CD4-positive, CD25-positive, alpha-beta regulatory T cell (primary cell): ENCODE measurements around the gene SLC2A2. TPM values are rescaled to one million over a fixed set of nuclear protein-coding genes. Genes with fewer than 3 reads are reported as not detected.

Experiments used
- ATAC-seq, 2 donors: fragments of 150-1000 bp; cut with Tn5 transposase; one replicate each; pipeline ENCODE4 v1.10.0; 2021; ENCODE audit warnings: low read depth in 2 of 2, moderate number of reproducible peaks in 2 of 2, moderate library complexity in 1 of 2
- DNase-seq, 3 donors: peaks; one replicate each; pipeline versions ENCODE4 v3.0.0 to v3.0.0-alpha.2; 2012 to 2022; ENCODE audit warnings: mixed read lengths in 1 of 3
- H3K27ac ChIP-seq: one replicate; pipeline ENCODE4 v1.7.0; 2013; ENCODE audit warnings: mild to moderate bottlenecking, low read length; ENCODE audit not compliant: insufficient read depth, poor library complexity, severe bottlenecking
- H3K27me3 ChIP-seq: one replicate; pipeline ENCODE4 v1.7.0; 2013; ENCODE audit warnings: low read length; ENCODE audit not compliant: control insufficient read depth, insufficient read depth
- H3K36me3 ChIP-seq: one replicate; pipeline ENCODE4 v1.7.0; 2013; ENCODE audit warnings: mild to moderate bottlenecking, low read length, moderate library complexity; ENCODE audit not compliant: control insufficient read depth, insufficient read depth
- H3K4me1 ChIP-seq: 2 replicates; pipeline ENCODE4 v1.7.0; 2013; ENCODE audit warnings: mild to moderate bottlenecking, low read length; ENCODE audit not compliant: insufficient read depth, control insufficient read depth, poor library complexity, severe bottlenecking
- H3K4me3 ChIP-seq: one replicate; pipeline ENCODE4 v1.7.0; 2013; ENCODE audit warnings: low read depth, mild to moderate bottlenecking, low read length, moderate library complexity
- H3K9me3 ChIP-seq, 2 experiments: 1 replicate in 1 of 2; 2 replicates in 1 of 2; pipeline ENCODE4 v1.7.0; 2013; ENCODE audit warnings: low read length in 2 of 2, mild to moderate bottlenecking in 1 of 2, moderate library complexity in 1 of 2; ENCODE audit not compliant: control insufficient read depth in 2 of 2
- H3K27ac Mint-ChIP-seq, 3 donors: one replicate each; pipeline ENCODE4 v1.8.0; 2020 to 2022; ENCODE audit warnings: mild to moderate bottlenecking in 3 of 3, mixed read lengths in 3 of 3, moderate library complexity in 2 of 3
- H3K27me3 Mint-ChIP-seq: one replicate; pipeline ENCODE4 v1.8.0; 2022; ENCODE audit warnings: mild to moderate bottlenecking, mixed read lengths
- H3K36me3 Mint-ChIP-seq: one replicate; pipeline ENCODE4 v1.8.0; 2020; ENCODE audit warnings: mixed read lengths
- H3K4me1 Mint-ChIP-seq, 4 donors: one replicate each; pipeline ENCODE4 v1.8.0; 2020 to 2022; ENCODE audit warnings: mixed read lengths in 4 of 4, mild to moderate bottlenecking in 1 of 4
- H3K4me3 Mint-ChIP-seq, 4 donors: one replicate each; pipeline ENCODE4 v1.8.0; 2020 to 2022; ENCODE audit warnings: mild to moderate bottlenecking in 4 of 4, mixed read lengths in 4 of 4, moderate library complexity in 3 of 4
- H3K9me3 Mint-ChIP-seq, 7 donors: one replicate each; pipeline ENCODE4 v1.8.0; 2020 to 2022; ENCODE audit warnings: mixed read lengths in 7 of 7, mild to moderate bottlenecking in 3 of 7, moderate library complexity in 2 of 7
- polyA plus RNA-seq, 4 donors: library from polyadenylated mRNA; unstranded; fragments of 300-500 nt; fragmentation: Illumina TruSeq; gene quantifications; one replicate each; pipeline ENCODE4 v1.2.3, GENCODE V29; 2021
- total RNA-seq: library from RNA; stranded (reverse); gene quantifications from one replicate; pipeline ENCODE4 v1.2.3, GENCODE V29; 2022

Gene SLC2A2
- total and polyA plus RNA-seq, 5 donors from 2014 or later, result not detected

- peaks cover 22% of the 10 kb centered on the region for H3K27me3 Mint-ChIP-seq
- H3K4me3 ChIP-seq, result no peak overlapping the region
- no peaks in the 10 kb centered on the region for H3K4me1 ChIP-seq
- no peaks in the 10 kb centered on the region for H3K4me1 Mint-ChIP-seq
- no peak for ATAC-seq
- DNase-seq, result no peak
- H3K27me3 ChIP-seq, result no peaks in the 10 kb centered on the region
- H3K9me3 Mint-ChIP-seq, result peaks cover 0 to 6% (median 2%) of the 10 kb centered on the region in 7 donors
- H3K36me3 Mint-ChIP-seq, result no peaks in the 10 kb centered on the region
- no peak overlapping the region for H3K4me3 Mint-ChIP-seq
- no peaks in the 10 kb centered on the region for H3K36me3 ChIP-seq
- H3K27ac ChIP-seq, result no peak overlapping the region
- H3K9me3 ChIP-seq, result no peaks in the 10 kb centered on the region
- H3K27ac Mint-ChIP-seq, result no peak overlapping the region
These were observed 60.0 kb downstream of the SLC2A2 start for GRCh38 chr3:170966495-170966894.

DNA sequence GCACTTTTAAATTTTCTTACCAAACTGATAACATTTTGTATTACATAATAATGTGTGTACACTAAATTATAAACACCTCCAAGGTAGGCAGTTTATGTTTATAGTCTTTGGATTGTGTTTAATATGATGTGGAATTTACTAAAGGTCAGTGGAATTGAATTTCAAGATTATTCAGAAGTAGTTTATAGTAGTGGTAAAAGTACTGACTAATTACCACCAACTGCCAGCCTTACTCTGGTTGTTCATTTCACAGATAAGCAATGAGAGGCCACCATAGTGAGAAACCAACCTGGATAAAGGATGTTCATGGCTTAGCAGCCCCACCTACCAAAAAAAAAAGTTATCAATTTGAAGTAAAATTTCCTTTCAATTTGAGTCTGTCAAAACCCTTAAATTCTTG lies 64.1 kb downstream of the SLC2A2 start:
- DNase-seq, result no peak
- Histone ChIP-seq H3K9me3 (no peaks in the 10 kb centered on the region), H3K4me3 (no peak overlapping the region), H3K36me3 (no peaks in the 10 kb centered on the region), H3K27ac (no peak overlapping the region), H3K27me3 (peaks cover 6% of the 10 kb centered on the region), H3K4me1 (no peaks in the 10 kb centered on the region)
- no peak for ATAC-seq
- no peaks in the 10 kb centered on the region for H3K36me3 Mint-ChIP-seq
- H3K27me3 Mint-ChIP-seq, result peaks cover 34% of the 10 kb centered on the region
- H3K4me1 Mint-ChIP-seq, result no peaks in the 10 kb centered on the region
- H3K9me3 Mint-ChIP-seq, result peaks cover 0 to 2% (median 0%) of the 10 kb centered on the region in 7 donors
- H3K4me3 Mint-ChIP-seq, result no peak overlapping the region
- H3K27ac Mint-ChIP-seq, result no peak overlapping the region

GRCh38 chr3:170961616-170962400 lies 64.7 kb downstream of the SLC2A2 start:
- DNase-seq, result peak in 2 of 3 donors; percentile 12 to 35
- Mint-ChIP-seq H3K4me1 (no peaks in the 10 kb centered on the region), H3K36me3 (no peaks in the 10 kb centered on the region), H3K9me3 (no peaks in the 10 kb centered on the region), H3K4me3 (no peak overlapping the region), H3K27ac (no peak overlapping the region), H3K27me3 (peaks cover 34% of the 10 kb centered on the region)
- H3K9me3 ChIP-seq, result no peaks in the 10 kb centered on the region
- H3K27ac ChIP-seq, result no peak overlapping the region
- no peaks in the 10 kb centered on the region for H3K4me1 ChIP-seq
- H3K27me3 ChIP-seq, result peaks cover 6% of the 10 kb centered on the region
- H3K36me3 ChIP-seq, result no peaks in the 10 kb centered on the region
- H3K4me3 ChIP-seq, result no peak overlapping the region
- no peak for ATAC-seq

DNA sequence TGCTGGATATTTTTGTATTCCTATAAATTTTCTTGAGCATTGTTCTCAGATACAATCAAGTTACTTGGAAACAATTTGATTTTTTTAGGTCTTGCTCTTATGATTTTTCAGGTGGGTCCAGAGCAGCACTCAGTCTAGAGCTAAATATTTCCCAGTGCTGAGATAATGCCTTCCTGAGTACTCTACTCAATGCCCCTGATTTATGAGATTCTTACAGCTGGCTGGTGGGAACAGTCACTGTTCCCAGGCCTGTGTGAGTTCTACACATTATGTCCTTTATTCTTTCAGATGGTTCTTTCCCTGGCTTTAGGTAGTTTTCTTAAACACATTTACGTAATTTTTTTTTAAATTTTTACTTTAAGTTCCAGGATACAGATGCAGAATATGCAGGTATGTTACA lies 67.1 kb downstream of the SLC2A2 start:
- H3K27ac ChIP-seq, result no peak overlapping the region
- no peaks in the 10 kb centered on the region for H3K4me1 ChIP-seq
- Mint-ChIP-seq H3K4me3 (no peak overlapping the region), H3K27me3 (peaks cover 34% of the 10 kb centered on the region), H3K27ac (no peak overlapping the region), H3K9me3 (no peaks in the 10 kb centered on the region), H3K4me1 (no peaks in the 10 kb centered on the region), H3K36me3 (no peaks in the 10 kb centered on the region)
- H3K36me3 ChIP-seq, result no peaks in the 10 kb centered on the region
- peaks cover 10% of the 10 kb centered on the region for H3K27me3 ChIP-seq
- no peaks in the 10 kb centered on the region for H3K9me3 ChIP-seq
- no peak for ATAC-seq
- DNase-seq, result no peak
- no peak overlapping the region for H3K4me3 ChIP-seq

DNA sequence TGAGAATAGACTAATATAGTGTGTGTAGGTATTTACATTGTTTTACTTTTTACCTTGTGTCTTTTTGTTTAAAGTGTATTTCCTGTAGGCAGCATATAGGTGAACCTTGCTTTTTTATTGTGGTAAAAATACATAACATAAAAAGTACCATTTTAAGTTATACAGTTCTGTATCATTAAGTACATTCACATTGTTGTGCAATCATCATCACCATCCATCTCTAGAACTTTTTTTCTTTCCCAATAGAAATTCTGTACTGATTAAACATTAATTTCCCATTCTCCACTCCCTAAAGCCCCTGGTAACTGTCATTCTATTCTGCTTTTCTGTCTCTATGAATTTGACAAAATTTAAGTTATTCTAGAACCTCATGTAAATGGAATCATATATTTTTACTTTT lies 69.9 kb downstream of the SLC2A2 start:
- no peaks in the 10 kb centered on the region for H3K4me1 Mint-ChIP-seq
- Histone ChIP-seq H3K27me3 (peaks cover 10% of the 10 kb centered on the region), H3K36me3 (no peaks in the 10 kb centered on the region), H3K4me1 (no peaks in the 10 kb centered on the region), H3K9me3 (no peaks in the 10 kb centered on the region), H3K4me3 (no peak overlapping the region), H3K27ac (no peak overlapping the region)
- no peak overlapping the region for H3K4me3 Mint-ChIP-seq
- DNase-seq (no peak), ATAC-seq (no peak)
- H3K9me3 Mint-ChIP-seq, result peaks cover 0 to 2% (median 0%) of the 10 kb centered on the region in 7 donors
- H3K27ac Mint-ChIP-seq, result no peak overlapping the region
- no peaks in the 10 kb centered on the region for H3K36me3 Mint-ChIP-seq
- peaks cover 32% of the 10 kb centered on the region for H3K27me3 Mint-ChIP-seq

DNA sequence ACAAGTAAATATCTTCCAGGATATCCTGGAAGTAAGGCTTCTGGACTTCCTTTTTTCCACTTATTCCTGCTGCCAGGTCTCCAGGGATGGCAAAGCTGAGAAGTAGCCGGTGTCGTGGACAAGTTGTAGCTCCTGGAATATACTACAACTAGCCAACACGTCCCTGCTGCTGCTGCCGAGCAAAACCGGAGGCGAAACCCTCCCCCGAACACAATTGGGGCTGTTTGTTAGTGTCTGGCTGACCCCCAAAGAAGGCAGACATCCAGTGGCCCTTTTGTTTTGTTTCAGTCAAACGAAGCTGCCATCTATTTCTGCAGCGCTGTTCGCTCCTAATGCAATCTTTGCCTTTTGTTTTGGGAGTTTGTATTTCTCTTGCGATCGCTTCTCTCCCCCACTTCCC lies 72.8 kb downstream of the SLC2A2 start:
- Mint-ChIP-seq H3K36me3 (no peaks in the 10 kb centered on the region), H3K9me3 (peaks cover 0 to 2% (median 0%) of the 10 kb centered on the region in 7 donors), H3K4me3 (no peak overlapping the region), H3K27me3 (peaks cover 22% of the 10 kb centered on the region), H3K4me1 (no peaks in the 10 kb centered on the region), H3K27ac (no peak overlapping the region)
- H3K36me3 ChIP-seq, result no peaks in the 10 kb centered on the region
- no peaks in the 10 kb centered on the region for H3K9me3 ChIP-seq
- ATAC-seq (no peak), DNase-seq (no peak)
- no peak overlapping the region for H3K4me3 ChIP-seq
- H3K27me3 ChIP-seq, result peaks cover 4% of the 10 kb centered on the region
- H3K27ac ChIP-seq, result no peak overlapping the region
- H3K4me1 ChIP-seq, result no peaks in the 10 kb centered on the region

DNA sequence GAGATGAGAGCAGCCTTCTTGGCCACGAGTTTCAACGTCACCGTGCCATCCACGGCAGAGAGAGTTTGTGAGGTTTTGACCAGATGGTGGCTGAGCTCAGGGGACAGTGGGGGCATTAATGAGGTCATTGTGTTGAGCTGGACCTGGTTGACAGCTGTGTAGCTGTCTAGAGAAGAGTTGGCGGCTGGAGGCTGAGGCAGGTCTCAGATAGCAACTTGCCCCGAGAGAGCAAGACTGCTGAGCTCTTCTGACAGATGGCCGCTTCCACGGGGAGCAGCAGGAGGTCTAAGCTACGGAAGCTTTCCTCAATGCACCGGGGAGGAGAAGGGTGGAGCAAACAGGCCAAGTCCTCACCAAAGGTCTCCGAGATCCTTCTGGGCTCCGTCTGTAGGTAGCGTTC lies 73.3 kb downstream of the SLC2A2 start:
- H3K4me3 Mint-ChIP-seq, result no peak overlapping the region
- H3K4me1 Mint-ChIP-seq, result no peaks in the 10 kb centered on the region
- peaks cover 0 to 2% (median 0%) of the 10 kb centered on the region in 7 donors for H3K9me3 Mint-ChIP-seq
- Histone ChIP-seq H3K36me3 (no peaks in the 10 kb centered on the region), H3K4me1 (no peaks in the 10 kb centered on the region), H3K27me3 (peaks cover 4% of the 10 kb centered on the region), H3K4me3 (no peak overlapping the region), H3K9me3 (no peaks in the 10 kb centered on the region), H3K27ac (no peak overlapping the region)
- H3K27me3 Mint-ChIP-seq, result peaks cover 26% of the 10 kb centered on the region
- H3K27ac Mint-ChIP-seq, result no peak overlapping the region
- no peaks in the 10 kb centered on the region for H3K36me3 Mint-ChIP-seq
- no peak for ATAC-seq
- no peak for DNase-seq

DNA sequence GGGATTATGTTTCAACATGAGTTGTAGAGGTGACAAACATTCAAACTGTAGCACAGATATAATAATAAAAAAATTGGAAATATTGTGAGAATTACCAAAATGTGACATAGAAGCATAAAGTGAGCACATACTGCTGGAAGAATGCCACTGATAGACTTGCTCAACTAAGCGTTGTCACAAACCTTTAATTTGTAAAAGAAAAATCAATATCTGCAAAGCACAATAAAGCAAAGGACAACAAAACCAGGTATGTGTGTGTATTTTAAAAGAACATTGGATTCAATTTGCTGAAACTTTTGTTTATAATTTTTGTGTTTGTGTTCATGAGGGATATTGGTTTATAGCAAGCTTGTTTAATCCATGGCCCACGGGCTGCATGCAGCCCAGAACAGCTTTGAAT lies 77.3 kb downstream of the SLC2A2 start:
- Mint-ChIP-seq H3K27ac (no peak overlapping the region), H3K4me1 (no peaks in the 10 kb centered on the region), H3K36me3 (no peaks in the 10 kb centered on the region), H3K4me3 (no peak overlapping the region), H3K9me3 (peaks cover 0 to 5% (median 0%) of the 10 kb centered on the region in 7 donors), H3K27me3 (peaks cover 33% of the 10 kb centered on the region)
- no peaks in the 10 kb centered on the region for H3K9me3 ChIP-seq
- no peak overlapping the region for H3K4me3 ChIP-seq
- no peak overlapping the region for H3K27ac ChIP-seq
- no peaks in the 10 kb centered on the region for H3K36me3 ChIP-seq
- DNase-seq (no peak), ATAC-seq (no peak)
- H3K27me3 ChIP-seq, result peaks cover 2% of the 10 kb centered on the region
- H3K4me1 ChIP-seq, result no peaks in the 10 kb centered on the region
